Kidney (tissue), 14 donors: ENCODE results near the gene FRMD4A. TPM values are rescaled to one million over a fixed set of nuclear protein-coding genes. Genes with fewer than 3 reads are reported as not detected.

Source experiments
- DNase-seq, 5 donors: peaks; one replicate each; pipeline ENCODE4 v3.0.0-alpha.2; 2013 to 2020
- FAIRE-seq: peaks from 2 replicates; lab custom pipeline; 2012; peaks lifted over from hg19 to GRCh38; lab: Jason Lieb, UNC
- H3K27ac ChIP-seq, 2 donors: one replicate each; pipeline ENCODE4 v1.7.0; 2013; ENCODE audit warnings: low read depth in 2 of 2, low read length in 2 of 2, inconsistent platforms in 1 of 2
- H3K27me3 ChIP-seq: one replicate; pipeline ENCODE4 v1.7.1; 2013; ENCODE audit warnings: low read length, inconsistent platforms; ENCODE audit not compliant: control insufficient read depth, insufficient read depth
- H3K36me3 ChIP-seq, 3 donors: one replicate each; pipeline versions ENCODE4 v1.7.0 to v1.7.1; 2013; ENCODE audit warnings: low read length in 3 of 3, control low read depth in 1 of 3, inconsistent platforms in 1 of 3; ENCODE audit not compliant: insufficient read depth in 3 of 3, control insufficient read depth in 2 of 3
- H3K4me1 ChIP-seq, 3 donors: one replicate each; pipeline versions ENCODE4 v1.7.0 to v1.7.1; 2013; ENCODE audit warnings: low read length in 3 of 3, inconsistent platforms in 1 of 3, low read depth in 1 of 3; ENCODE audit not compliant: control insufficient read depth in 2 of 3, insufficient read depth in 2 of 3
- H3K4me3 ChIP-seq, 3 donors: one replicate each; pipeline versions ENCODE4 v1.7.0 to v1.8.1; 2013; ENCODE audit warnings: low read length in 3 of 3, control low read depth in 1 of 3, inconsistent platforms in 1 of 3
- H3K9ac ChIP-seq, 3 donors: one replicate each; pipeline versions ENCODE4 v1.7.0 to v1.7.1; 2013; ENCODE audit warnings: low read length in 3 of 3, control low read depth in 1 of 3, inconsistent platforms in 1 of 3
- H3K9me3 ChIP-seq, 3 donors: one replicate each; pipeline versions ENCODE4 v1.7.0 to v1.7.1; 2013; ENCODE audit warnings: low read length in 3 of 3, control low read depth in 1 of 3, inconsistent platforms in 1 of 3; ENCODE audit not compliant: control insufficient read depth in 2 of 3, insufficient read depth in 1 of 3
- intact Hi-C: fragments of 100-400 bp; cut with DNase I; formaldehyde crosslinking; loops from one replicate; pipeline ENCODE4 v1.11.1; 2022
- polyA plus RNA-seq: library from polyadenylated mRNA; stranded (reverse); fragments of 350-450 nt; fragmentation: Illumina TruSeq; extraction: RNeasy Lipid Tissue Mini Kit (QIAGEN cat#74804); gene quantifications from one replicate; pipeline ENCODE4 v1.2.3, GENCODE V29; 2014; ENCODE audit warnings: low read depth, low replicate concordance; ENCODE audit not compliant: insufficient read depth
- total RNA-seq: library from RNA; stranded (reverse); fragmentation: NEBNext Ultra II Directional; extraction: Animal tissue kit (Norgen Biotek cat#: 25700); gene quantifications from one replicate; pipeline ENCODE4 v1.2.1, GENCODE V29; 2021
- TF ChIP-seq, protein P1 (sequence below): IDR thresholded peaks from 3 replicates; pipeline ENCODE4 v1.5.1; 2012; ENCODE audit warnings: mild to moderate bottlenecking, moderate library complexity, borderline replicate concordance; ENCODE audit not compliant: insufficient read depth; ENCODE audit errors: extremely low read depth
- donor health status: control.
- donor health status: control.
- donor health status: control.
- donor health status: control.
- donor health status: control.
- donor health status: DM: yes; HTN: yes; CAD: no.
- donor health status: Normal renal cell carcinoma (clear cell type).

Gene FRMD4A
- total and polyA plus RNA-seq, 2 donors from 2014 or later: 16.0 to 68.2 TPM

DNA sequence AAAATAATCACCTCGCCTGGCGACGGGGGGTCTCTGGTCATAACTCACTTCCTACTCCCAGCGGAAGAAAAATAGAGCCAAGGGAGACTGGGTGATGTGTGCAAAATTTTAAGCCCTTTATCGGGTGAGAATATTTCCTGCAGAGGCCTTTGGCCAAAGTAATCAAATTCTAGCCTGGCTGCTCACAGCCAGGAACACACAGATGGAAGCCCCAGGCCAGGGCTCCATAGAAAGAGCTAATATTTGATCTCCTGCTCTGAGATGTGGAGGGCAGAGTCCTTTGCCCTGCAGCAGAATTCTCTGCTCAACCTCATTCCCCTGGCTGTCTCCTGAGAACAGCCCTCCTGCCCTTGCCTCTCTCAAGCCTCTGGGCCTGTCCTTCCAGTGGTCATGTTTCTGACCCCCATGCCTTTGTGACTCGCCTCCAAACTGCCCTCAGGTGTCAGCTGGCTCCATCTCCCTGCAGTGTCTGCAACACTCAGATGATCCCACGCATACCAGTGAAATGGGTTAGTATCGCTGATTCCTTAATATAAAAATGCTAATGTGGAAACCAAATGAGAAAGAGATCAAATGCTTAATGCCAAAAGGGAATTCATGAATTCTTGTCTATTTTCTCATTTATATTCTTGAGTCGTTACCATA is 34.5 kb downstream of the FRMD4A start:
- peaks cover 0 to 2% (median 0%) of the 10 kb centered on the region in 3 donors for H3K9me3 ChIP-seq
- FAIRE-seq (no peak), DNase-seq (peak in 3 of 5 donors; percentile 24 to 56 (median 44))
- H3K4me1 ChIP-seq: peaks cover 0 to 7% (median 0%) of the 10 kb centered on the region in 3 donors
- no peak overlapping the region for H3K4me3 ChIP-seq
- intact Hi-C loops: no loop called here
- TF ChIP-seq, protein P1, sequence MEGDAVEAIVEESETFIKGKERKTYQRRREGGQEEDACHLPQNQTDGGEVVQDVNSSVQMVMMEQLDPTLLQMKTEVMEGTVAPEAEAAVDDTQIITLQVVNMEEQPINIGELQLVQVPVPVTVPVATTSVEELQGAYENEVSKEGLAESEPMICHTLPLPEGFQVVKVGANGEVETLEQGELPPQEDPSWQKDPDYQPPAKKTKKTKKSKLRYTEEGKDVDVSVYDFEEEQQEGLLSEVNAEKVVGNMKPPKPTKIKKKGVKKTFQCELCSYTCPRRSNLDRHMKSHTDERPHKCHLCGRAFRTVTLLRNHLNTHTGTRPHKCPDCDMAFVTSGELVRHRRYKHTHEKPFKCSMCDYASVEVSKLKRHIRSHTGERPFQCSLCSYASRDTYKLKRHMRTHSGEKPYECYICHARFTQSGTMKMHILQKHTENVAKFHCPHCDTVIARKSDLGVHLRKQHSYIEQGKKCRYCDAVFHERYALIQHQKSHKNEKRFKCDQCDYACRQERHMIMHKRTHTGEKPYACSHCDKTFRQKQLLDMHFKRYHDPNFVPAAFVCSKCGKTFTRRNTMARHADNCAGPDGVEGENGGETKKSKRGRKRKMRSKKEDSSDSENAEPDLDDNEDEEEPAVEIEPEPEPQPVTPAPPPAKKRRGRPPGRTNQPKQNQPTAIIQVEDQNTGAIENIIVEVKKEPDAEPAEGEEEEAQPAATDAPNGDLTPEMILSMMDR: no peak
- H3K36me3 ChIP-seq: no peaks in the 10 kb centered on the region
- H3K27me3 ChIP-seq: no peaks in the 10 kb centered on the region
- no peak overlapping the region for H3K27ac ChIP-seq
- no peak overlapping the region for H3K9ac ChIP-seq

DNA sequence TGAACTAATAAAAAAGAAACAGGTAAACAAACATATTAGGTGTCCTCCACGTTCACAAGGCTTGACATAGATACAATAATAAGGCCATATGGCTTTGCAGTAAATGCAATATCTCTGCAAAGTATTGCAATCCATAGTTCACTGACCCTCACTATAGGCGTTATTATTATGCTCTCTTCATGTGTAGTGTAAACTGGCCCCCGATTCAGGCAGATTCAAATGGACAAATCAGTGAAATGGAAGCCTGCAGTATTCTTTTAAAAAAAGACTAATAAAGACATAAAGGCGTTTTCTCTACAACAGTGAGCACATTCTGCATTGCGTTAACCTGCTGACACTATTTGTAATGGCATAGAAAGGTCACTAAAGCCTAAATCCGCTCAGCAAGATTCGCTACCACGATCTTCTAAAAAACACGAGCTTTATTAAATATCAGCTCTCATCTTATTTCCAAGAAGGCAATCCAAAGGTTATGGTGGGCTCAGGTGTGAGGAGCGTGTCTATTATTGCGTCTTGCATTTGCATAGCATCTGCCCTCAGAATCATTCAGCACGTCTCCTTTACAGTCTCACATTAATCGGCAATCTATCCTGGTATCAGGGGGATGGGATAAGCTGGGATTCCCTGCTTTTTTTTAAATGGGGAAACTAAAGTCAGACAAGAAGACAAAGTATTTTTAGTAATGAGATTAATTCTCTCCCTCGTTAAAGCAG is 36.2 kb downstream of the FRMD4A start:
- no peaks in the 10 kb centered on the region for H3K36me3 ChIP-seq
- H3K9me3 ChIP-seq: peaks cover 0 to 2% (median 0%) of the 10 kb centered on the region in 3 donors
- H3K4me1 ChIP-seq: peaks cover 0 to 7% (median 0%) of the 10 kb centered on the region in 3 donors
- TF ChIP-seq, protein P1: no peak
- FAIRE-seq: no peak
- DNase-seq: no peak
- H3K4me3 ChIP-seq: no peak overlapping the region
- H3K27me3 ChIP-seq: no peaks in the 10 kb centered on the region
- H3K27ac ChIP-seq: no peak overlapping the region
- no peak overlapping the region for H3K9ac ChIP-seq
- intact Hi-C loops: no loop called here

DNA sequence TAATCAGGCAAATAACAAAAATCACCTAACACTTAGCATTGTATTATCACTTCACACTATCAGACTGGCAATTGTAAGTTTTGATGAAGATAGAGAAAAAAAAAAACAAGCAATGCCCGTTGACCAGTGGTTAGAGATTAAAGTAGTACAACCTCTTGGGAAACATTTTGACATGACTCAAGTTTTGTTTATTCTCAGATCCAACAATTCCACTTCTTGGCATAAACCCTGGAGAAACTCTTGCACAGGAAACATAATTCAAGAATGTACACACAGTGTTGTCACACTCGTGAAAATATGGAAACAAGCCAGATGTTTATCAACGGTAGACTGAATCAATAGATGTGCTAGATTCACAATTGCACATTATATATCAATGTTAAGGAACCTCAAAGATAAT is 37.2 kb downstream of the FRMD4A start:
- TF ChIP-seq, protein P1: no peak
- no peaks in the 10 kb centered on the region for H3K27me3 ChIP-seq
- FAIRE-seq (no peak), DNase-seq (no peak)
- no peak overlapping the region for H3K4me3 ChIP-seq
- no peaks in the 10 kb centered on the region for H3K36me3 ChIP-seq
- H3K9me3 ChIP-seq: peaks cover 0 to 2% (median 0%) of the 10 kb centered on the region in 3 donors
- no peak overlapping the region for H3K27ac ChIP-seq
- peaks cover 0 to 7% (median 0%) of the 10 kb centered on the region in 3 donors for H3K4me1 ChIP-seq
- H3K9ac ChIP-seq: no peak overlapping the region
- intact Hi-C loops: no loop called here
